NCI-H2171 treated with DMSO at 0.1 percent for 48 hours (cell line): ENCODE data around the gene TPSG1.
"Not testable (repeated sequence)": the region's sequence is repeated elsewhere in the genome, so short reads cannot be mapped to it uniquely, and the experiment has no call there.

Experiments used
- DNase-seq: peaks from one replicate; lab custom pipeline; 2025; lab: John Stamatoyannopoulos, UW

The TPSG1 gene

DNA sequence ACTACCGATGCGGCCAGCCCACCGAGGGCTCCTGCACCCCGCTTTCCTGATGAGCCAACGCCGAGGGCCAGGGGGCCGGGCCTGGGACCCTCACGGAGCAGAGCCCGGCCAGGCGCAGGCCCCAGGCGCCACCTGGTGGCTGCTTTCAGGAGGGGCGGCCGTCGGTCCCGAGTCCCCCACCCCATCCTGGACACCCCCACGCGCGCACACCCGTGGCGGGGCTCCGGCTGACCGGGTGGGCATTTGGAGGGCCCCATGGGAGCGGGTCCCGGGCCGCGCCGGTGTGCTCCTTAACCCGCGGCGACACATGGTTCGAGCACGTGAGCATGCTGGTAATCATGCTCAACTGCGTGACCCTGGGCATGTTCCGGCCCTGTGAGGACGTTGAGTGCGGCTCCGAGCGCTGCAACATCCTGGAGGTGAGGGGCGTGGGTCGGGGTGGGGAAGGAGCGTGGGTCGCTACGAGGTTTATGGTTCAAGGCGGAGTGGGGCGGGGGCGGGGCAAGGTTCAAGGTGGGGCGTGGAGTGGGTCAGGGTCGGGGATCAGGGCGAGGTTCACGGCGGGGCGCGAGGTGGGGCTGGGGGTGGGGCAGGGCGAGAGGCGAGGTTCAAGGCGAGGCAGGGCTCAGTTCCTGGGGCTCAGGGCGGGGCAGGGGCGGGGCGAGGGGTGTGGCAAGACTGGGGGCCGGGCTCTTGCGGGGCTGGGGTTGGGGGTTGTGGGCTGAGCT, 30.2 kb downstream of the TPSG1 start:
- no peak for DNase-seq

DNA sequence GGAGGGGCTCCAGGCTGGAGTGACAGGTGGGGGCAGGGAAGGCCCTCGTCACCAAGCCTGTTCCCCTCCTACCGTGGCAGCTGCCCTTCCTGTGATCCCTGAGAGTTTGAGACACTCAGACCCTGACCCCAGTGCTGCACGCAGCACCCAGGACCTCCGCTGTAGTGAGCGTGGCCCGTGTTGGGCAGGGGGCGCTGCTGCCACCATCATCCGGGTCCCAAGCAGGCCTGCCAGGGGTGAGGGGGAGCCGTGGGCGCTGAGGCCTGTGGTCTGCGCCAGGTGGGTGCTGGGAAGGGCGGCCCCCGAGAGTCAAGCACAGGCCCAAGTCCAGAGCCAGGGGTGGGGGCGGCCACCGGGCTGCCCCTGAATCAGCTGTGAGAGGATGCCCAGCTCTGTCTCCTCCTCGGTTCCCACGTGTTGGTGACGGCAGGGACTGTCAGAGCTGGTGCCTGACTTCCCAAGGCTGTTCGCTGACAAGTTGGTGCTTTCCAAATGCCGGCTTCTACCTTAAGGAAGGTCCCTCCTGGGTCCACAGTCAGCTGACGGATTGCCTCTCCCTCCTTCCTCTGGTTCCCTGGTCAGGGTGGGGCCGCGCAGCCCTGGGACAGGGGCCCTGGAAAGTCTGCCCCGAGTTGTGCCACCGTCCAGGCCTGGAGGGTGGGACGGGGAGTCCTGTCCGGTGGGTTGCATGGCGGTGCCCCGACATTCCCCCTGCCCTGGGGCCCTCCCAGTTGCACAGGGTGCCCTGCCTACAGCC, 31.1 kb downstream of the TPSG1 start:
- no peak for DNase-seq

DNA sequence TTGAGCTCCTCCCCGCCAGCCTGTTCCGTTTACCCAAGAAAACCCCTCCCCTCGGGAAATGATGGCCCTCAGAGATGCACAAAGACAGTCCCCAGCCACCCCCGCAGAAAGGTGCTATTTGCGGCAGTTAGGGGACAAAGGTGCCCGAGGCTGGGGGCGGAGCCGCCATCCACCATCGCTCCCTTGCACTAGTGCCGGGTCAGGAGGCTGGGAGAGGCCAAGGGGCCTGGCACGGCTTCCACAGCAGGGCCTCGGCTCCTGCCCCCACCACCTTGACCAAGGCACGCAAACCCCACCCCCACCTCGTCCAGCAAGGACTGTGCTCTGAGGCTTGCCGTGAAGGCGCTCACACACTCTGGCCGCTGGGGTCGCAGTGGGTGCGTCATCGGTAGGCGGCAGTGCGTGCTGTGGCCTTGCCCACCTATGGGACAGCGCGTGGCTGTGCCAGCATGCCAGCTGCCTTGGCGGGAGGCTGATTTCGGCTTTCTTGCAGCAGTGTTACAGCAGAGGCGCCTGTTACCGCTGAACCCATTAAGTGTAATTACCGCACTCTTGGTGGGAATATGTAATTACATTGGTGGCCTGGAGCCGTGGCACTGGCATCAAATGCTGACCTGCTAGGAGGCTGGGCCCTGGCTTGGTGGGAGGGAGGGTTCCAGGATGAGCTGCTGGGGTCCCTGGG, 31.8 kb downstream of the TPSG1 start:
- DNase-seq: peak; percentile 60

DNA sequence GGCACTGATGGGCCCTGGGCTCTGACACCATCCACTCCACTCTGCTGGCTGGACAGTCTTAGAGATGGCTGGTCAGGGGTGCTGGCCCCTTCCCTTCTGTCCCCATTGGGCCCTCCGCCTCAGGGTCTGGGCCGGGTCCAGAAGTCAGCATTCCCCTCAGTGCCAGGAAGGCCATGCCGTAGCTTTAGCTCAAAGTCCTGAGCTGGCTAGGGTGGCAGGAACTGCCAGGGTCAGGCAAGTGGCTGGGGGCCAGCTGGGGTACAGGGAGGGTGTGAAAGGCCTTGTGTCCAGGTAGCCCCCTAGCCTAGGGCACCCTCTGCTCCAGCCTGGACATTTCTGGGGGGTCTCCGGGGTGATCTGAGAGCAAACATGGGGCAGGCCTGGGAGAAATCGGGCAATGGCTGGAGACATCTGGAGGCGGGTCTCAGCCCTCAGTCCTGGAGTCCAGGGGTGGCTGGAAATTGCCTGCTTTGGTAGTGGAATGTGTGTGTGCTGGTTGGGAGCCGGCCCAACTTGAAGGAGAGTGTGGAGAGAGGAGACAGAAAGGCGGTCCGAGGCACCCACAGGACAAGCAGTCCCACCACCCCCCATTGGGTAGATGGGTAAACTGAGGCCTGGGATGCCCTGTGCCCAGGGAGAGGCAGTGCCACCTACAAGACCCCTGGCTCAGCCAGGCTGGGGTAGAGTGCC, 32.5 kb downstream of the TPSG1 start:
- DNase-seq: no peak

DNA sequence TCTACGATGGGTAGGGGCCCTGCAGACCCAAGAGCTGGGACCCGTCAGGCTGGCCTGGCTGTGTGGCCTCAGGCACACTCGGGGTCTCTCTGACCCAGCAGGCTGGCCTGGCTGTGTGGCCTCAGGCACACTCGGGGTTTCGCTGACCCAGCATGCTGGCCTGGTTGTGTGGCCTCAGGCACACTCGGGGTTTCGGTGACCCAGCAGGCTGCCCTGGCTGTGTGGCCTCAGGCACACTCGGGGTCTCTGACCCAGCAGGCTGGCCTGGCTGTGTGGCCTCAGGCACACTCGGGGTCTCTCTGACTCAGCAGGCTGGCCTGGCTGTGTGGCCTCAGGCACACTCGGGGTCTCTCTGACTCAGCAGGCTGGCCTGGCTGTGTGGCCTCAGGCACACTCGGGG, 34.3 kb downstream of the TPSG1 start:
- DNase-seq: not testable (repeated sequence)

- no peak for DNase-seq
Measured at GRCh38 chr16:1189455-1189854, 35.6 kb downstream of the TPSG1 start.

- DNase-seq: no peak
Measured at GRCh38 chr16:1188432-1189189, 36.5 kb downstream of the TPSG1 start.

DNA sequence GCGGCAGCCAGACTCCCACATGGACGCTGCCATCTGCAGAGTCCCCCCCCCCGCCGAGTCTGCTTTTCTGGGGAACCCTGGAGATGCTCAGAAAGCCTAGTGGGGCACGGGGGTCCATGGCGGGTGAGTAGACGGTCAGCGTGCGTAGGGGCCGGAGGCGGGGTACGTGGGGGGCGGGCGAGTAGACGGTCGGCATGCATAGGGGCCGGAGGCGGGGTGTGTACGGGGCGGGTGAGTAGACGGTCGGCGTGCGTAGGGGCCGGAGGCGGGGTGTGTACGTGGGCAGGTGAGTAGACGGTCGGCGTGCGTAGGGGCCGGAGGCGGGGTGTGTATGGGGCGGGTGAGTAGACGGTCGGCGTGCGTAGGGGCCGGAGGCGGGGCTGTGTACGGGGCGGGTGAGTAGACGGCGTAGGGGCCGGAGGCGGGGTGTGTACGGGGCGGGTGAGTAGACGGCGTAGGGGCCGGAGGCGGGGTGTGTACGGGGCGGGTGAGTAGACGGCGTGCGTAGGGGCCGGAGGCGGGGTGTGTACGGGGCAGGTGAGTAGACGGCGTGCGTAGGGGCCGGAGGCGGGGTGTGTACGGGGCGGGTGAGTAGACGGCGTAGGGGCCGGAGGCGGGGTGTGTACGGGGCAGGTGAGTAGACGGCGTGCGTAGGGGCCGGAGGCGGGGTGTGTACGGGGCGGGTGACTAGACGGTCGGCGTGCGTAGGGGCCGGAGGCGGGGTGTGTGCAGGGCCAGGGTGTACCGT, 39.4 kb downstream of the TPSG1 start:
- DNase-seq: not testable (repeated sequence)

DNA sequence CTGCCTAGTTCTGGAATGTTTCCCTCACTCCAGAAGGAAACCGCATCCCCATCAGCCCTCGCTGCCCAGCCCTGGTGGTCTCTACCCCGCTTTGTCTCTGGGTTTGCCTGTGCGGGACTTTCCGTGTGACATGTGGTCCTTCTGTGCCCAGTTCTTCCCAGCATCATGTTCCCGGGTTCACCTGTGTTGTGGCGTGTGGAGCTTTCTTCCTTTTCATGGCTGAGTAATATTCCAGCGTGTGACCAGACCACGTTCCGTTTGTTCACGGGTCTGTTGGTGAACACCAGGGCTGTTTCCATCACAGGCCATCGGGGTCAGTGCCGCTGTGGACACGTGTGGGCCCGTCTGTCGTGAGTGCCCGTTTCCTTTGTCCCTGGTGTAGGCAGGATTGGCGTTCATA, 40.1 kb downstream of the TPSG1 start:
- no peak for DNase-seq

DNA sequence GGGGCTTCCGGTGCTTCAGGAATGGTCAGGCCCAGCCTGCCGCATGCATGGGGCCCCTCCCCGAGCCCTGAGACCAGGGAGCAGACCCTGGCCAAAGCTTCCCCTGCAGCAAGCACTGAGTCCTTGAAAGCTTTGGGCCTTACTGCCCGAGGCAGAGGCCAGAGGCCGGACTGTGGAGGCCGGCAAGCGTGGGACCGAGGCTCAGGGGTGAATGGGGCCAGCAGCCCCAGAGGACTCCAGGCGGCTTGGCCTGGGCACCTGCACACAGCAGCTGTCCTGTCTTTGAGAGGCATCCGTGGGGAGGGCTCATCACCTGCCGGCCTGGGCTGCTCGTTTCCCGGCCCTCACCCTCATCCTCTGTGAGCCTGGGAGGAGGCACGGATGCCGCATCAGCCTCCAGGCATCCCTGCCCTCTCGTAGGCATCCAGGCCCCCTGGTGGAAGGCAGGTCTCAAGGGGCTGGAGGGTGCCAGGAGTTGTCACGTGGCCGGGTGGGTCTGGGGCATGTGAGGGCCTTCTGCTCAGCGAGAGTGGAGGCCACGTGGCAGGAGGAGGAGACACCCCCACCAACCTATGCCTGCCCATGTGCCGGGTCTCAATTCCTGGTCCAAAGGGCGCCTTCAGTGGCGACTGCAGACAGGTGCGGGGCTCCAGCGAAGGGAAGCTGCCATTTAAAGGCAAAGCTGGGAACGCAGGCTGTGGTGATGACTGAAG, 40.8 kb downstream of the TPSG1 start:
- DNase-seq: peak; percentile 61

DNA sequence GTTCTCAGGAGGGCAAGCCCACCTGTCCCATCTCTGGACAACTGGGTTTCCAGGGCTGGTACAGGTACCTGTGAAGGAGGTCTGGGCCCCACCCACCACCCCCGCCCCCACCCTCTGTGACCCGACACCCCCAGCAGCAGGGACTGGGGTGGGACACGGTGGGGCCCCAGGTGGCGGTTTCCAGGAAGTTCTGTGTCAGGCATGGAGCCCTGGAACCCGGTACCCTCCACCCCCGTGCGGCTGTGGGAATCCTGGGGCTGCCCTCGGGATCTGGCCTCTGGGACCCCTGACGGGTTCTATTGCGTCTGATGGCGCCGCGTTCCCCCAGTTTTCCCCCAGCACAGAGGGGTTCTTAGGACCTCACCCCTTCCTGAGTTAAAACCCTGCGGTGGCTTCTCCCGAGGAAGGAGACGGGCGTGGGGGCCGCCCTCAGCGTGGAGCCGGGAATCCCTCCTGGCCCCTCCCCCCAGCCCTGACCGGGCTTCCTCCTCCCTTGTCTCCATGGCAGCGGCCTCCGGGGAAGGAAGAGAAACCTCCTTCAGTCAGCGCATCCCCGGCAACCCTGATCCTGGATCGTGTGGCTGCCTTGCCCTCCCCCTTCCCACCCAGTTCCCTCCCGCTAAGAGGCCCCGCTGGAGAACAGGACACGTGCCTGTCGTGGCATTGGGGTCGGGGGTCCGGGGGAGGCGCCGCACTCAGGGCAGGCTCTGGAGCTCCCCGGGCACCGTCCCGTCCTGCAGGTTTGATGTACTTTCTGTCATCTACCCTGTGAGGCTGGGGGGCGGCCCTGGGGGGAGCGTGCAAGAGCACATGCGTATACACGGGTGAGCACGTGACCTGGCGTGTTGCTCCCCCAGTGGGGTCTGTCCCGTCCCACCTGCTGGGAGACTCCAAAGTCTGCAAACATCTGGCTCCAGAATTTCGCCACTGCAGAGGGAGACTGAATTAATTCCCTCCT, 41.8 kb downstream of the TPSG1 start:
- peak; percentile 85 for DNase-seq

GRCh38 chr16:1182316-1182671, 42.8 kb downstream of the TPSG1 start:
- DNase-seq: no peak

GRCh38 chr16:1181404-1182315, 43.4 kb downstream of the TPSG1 start:
- DNase-seq: no peak

DNA sequence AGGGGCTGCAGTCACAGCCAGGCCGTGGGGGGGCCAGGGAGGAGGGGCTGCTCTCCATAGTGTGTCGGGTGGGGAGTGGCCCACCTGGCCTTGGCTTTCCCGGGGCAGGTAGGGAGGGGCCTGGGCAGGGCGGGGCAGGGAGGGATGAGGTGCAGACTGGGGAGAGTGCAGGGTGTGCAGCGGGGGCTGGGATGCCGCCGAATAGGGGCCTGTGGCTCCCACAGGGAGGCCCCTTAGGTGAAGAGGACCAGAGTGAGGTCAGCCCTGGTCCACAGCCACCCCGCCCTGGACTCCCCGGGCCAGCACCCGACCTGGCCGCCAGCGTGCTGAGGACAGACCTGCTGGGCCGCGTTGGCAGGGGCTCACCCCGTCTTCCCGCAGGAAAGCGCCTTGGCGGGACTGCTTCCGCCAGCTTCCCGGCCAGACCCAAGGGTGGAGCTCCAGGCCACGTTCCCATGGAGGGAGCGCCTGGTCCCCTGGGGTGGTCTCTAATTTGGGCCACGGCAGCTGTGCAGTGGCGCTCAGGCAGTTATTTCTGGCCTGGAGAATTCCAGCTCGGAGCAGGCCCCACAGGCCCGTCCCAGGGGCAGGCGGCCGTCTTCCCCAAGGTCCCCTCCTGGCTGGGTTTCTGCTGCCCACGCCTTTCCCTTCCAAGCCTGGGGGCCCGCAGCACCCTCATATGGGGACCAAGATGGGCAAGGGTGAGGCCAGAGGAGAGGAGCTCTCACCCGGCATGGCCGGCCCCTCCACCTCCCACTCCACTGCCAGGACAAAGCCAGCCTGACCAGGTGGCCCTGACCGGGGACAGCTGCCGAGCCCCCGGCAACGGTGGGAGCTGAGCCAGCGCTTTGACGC, 44.3 kb downstream of the TPSG1 start:
- no peak for DNase-seq

GRCh38 chr16:1178295-1178910, 46.7 kb downstream of the TPSG1 start:
- DNase-seq: no peak

DNA sequence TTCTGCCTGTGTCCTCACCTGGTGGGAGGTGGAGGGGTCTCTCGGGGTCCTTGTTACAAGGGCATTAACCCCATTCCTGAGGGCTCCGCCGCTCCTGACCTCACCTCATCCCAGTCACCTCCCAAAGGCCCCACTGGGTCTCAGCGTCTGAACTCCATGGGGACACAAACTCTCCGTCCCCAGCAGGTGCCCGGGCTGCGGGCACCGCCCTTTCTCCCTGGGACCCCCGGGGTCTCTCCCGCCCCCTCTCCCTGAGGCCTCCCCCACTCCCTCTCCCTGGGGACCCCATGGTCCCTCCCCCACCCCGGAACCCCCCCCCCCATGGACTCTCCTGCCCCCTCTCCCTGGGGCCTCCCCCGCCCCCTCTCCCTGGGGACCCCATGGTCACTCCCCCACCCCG, 47.3 kb downstream of the TPSG1 start:
- DNase-seq: no peak

DNA sequence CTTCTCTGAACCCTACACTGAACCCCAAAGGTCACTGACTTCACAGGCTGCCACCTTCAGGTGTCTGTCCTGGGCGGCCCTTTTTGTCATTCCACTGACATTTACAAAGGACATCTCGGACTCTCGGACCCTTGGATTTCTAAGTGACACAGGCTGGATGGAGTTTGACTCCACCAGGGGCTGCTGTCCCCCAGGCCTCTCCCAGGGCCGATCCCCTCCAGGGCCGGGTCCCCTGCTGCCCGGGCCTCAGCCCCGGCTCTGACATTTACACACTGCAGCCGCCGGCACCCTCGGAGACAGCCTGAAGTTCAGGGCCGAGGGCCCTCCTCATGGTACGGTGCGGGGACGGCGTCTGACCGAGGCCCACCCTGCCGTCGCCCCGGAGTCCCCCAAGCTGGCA, 48.0 kb downstream of the TPSG1 start:
- DNase-seq: no peak
